ENCODE measurements around the gene OAF. TPM values are rescaled to one million over a fixed set of nuclear protein-coding genes. Genes with fewer than 3 reads are reported as not detected.

OAF gene
- total RNA-seq, 2 donors from 2014 or later, result 180 to 189 TPM

DNA sequence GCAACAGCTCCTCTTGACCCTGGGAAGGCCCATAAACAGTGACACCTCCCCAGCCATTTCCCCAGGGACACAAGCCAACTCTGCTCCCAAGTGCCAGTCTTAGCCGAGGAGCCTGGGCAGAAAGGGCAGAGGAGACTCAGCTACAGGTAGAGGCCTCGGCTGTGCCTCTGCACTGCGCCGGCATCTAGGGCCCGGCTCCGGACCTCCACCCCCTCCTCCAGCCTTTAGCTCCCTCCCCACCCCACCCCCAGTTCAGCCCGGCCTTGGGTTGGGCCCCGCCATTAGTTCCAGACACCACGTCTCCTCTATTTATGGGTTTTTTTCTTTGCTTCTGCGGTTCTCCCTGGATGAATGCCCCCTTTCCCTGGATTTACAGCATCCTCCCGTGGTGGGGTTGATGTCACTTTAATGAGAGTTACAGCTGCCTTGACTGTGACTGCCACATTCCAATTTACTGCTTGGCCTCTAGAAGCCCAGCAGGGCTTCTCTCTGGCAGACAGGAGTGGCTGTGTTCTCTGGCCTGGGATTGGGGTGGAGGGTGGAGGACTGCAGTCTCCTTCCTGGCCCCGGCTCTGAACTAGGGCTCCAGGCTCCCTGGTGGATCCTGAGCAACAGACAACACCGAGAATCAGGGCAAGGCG is 13.5 kb upstream of the OAF start:
- DNase-seq, result peak; percentile 65 to 70
- intact Hi-C loops (cut with DNase I, micrococcal nuclease), result no loop called here
- ATAC-seq, result peak; percentile 80

DNA sequence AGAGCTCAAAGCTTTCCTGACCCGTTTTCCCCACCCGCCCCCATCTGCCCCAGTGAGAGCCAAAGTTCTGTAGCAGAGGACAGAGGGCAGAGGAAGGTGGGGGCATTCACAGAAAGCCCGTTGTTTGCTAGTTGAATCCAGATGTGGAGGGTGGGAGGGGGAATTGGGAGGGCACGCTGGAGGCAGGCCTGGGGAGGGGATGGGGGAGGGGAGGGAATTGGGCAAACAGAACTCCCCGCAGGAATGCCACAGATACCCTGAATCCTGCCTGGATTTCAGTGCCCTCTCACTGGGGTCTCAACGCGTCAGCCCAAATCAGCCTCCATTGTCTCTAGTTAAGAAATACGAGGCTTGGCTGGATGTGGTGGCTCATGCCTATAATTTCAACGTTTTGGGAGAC is 12.9 kb upstream of the OAF start:
- intact Hi-C loops (cut with DNase I, micrococcal nuclease), result no loop called here
- no peak for ATAC-seq

DNA sequence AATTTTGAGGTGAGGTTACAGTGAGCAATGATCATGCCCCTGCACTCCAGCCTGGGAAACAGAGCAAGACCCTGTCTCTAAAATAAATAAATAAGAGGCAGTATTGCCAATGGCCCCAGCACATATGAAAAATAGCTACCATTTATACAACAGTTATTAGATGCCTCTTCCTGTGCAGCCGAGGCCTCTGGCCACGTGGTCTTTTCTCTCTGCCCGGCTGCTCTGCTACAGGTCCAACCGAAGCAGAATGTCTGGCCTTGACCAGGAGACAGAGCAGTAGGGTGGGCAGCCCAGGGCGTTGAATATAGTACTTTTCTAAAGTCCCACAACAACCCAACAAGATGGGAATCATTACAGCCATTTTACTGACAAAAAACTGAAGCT is 12.4 kb upstream of the OAF start:
- intact Hi-C loops (cut with DNase I, micrococcal nuclease), result no loop called here
- DNase-seq (no peak), ATAC-seq (no peak)

More for the DNA sequence above, 12.9 kb upstream of the OAF start:
- DNase-seq, result peak in 1 of 2 donors; percentile 23

DNA sequence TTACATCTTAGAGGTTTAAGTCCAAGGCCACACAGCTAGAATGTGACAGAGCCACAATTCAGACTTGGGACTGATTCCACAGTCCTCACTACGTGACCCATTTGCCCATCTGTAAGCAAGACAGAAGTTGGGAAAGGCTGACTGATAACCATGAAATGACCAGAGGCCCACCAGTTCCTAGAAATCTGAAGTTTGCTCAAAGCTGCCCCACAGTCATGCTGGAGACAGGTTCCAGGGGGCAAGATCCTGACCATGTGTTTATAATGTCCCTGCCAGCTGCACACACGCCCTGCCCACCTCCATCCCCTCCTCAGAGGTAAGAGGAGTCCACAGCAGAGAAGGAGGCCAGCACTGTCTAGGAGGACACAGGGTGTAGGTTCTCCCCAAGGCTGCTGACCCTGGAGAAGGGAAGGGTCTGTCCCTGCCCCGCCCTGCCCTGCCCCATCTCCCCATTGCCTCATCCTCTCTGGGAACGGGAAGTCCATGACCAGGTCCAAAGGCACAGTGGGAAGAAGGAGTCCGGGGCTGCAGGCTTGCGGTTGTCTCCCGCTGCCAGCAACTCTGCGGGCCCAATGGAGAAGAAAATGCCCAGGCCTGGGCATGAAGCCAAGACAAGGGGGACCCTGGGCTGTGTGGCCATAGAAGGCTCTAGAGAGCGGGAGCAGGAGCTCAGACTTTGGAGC is 11.9 kb upstream of the OAF start:
- ATAC-seq, result peak; percentile 57
- intact Hi-C loops (cut with DNase I, micrococcal nuclease), result no loop called here

DNA sequence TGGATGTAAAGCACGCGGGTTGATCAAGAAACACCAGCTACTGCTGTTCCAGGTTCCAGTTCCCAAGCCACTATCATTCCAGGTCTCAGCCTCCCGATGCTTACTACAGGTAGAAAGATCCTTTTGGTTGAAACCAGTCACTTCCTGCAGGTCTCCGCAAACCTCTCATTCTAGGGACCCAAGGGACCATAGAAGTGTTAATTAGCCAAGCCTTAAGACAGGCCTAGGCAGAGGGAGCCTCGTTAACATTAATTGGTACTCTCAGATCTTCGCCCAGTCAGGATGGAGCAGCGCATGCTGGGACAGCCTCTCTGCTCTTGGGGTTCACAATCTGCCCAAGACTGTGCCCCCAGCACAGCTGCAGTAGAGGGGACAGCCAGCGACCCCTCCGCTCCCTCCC is 11.2 kb upstream of the OAF start:
- ATAC-seq, result no peak
- DNase-seq, result peak in 1 of 2 donors; percentile 20
- intact Hi-C loops (cut with DNase I, micrococcal nuclease), result no loop called here

More for the DNA sequence above, 11.9 kb upstream of the OAF start:
- DNase-seq, result peak; percentile 56 to 71

DNA sequence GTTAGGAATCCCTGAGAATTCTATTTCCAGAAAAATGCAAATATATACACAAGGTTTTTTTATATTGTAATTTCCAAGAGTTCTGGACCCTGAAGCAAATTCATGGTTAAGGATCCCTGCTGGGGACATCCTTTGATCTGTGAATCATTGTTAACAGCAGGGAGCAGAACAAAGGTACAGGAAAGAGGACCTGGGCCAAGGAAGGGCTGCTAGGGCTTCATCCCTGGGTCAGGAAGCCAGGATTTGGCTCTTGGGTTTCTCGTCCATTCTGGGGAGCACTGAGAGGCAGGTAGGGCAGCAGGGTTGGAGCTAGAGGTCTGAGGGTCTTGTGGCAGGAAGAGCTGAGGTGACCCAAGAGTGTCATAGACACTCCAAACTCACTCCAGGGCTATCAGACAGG is 10.2 kb upstream of the OAF start:
- intact Hi-C loops (cut with DNase I, micrococcal nuclease), result no loop called here
- no peak for ATAC-seq
- DNase-seq, result no peak

DNA sequence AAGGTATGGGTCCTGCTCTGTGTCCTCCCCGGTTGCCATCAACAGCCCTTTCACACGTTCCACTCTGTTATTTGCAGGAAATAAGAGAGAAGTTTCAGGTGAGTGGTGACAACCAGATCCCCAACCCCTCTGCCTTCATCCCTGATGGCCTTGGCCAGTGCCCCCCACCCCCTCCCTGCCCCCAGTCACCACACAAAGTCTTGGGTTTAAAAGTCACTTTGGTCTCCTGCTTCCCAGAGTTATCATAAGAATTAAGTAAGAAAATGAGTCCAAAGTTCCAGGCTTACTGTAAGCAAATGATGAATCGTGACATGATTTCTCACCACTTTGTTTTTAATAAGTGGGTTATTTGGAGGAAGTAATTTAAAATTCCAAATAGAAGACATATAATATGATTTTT is 9.2 kb upstream of the OAF start:
- intact Hi-C loops (cut with DNase I, micrococcal nuclease), result no loop called here
- ATAC-seq (no peak), DNase-seq (no peak)

DNA sequence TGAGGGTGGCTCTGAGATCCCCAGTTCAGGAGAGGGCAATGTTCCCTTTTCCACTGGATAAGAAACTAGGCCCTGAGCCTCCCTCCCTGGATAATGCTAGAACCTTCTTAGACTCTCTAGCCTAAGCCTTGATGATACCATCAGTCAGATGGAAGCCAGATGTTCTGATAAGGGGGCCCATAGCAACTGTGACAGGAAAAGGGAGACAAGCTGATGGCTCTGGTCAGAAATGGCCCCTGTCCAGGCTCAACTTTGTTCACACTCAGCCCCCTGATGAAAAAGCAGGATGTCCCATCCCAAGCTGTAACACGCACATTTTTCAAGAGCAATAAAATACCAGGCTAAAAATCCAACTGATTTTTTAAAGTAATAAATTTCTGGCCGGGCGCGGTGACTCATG is 7.2 kb upstream of the OAF start:
- DNase-seq, result no peak
- intact Hi-C loops (cut with DNase I, micrococcal nuclease), result no loop called here
- no peak for ATAC-seq

DNA sequence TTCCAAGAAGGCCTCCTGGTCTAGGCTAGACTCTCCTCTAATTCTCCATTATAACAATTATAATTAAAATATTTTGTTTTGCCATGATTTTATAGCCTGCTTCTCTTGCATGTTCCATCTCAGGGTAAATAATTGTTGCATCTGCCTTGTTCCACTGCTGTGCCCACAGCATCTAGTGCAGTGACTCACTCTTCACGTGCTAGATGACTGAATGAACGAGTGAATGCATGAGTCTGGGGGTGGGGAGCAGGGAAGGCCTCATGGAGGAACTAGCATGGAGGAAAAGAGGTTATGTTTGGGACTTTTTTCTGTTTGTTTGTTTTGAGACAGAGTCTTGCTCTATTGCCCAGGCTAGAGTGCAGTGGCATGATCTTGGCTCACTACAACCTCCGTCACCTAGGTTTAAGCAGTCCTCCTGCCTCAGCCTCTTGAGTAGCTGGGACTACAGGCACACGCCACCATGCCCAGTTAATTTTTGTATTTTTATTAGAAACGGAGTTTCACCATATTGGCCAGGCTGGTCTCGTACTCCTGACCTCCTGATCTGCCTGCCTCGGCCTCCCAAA is 5.2 kb upstream of the OAF start:
- DNase-seq (no peak), ATAC-seq (no peak)
- intact Hi-C loops (cut with DNase I, micrococcal nuclease), result no loop called here

DNA sequence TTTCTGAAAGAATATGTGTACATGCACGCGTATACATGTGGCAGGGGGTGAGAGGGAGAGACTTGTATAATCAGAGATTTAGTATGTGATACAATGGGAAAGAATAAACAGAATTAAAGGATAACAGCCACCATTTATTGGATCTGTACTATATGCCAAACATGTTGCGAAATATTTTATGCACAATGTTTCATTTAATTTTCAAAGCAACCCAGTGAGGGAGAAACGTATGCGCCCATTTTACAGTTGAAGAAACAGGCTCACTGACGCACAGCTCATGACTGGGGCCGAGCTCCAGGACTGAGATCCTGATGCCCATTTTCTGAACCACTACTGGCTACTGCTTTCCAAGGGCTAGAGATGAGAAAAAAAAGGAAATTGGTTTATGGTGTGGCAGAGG is 3.3 kb upstream of the OAF start:
- ATAC-seq (no peak), DNase-seq (no peak)
- intact Hi-C loops (cut with DNase I, micrococcal nuclease), result no loop called here

DNA sequence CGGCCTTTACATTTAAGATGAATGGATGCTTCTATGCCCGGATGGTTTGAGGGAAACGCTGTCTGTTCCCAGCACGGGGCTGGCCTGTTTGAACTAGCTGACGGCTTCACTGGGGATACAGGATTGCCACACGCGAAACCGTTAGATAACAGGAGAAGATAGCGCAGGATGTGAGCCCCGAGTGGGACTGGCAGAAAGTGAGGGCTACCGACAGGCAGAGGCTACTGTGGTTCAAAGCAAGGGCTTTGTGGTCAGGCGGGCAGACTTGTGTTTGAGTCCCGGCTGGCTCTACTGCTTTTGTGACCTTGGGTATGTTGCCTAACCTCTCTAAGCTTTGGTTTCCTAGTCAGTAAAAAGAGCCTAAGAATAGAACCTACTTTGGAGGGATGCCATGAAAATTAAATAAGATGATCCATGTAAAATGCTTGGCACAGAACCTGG is 2.8 kb upstream of the OAF start:
- no peak for DNase-seq
- intact Hi-C loops (cut with DNase I, micrococcal nuclease), result no loop called here
- peak; percentile 2 for ATAC-seq

DNA sequence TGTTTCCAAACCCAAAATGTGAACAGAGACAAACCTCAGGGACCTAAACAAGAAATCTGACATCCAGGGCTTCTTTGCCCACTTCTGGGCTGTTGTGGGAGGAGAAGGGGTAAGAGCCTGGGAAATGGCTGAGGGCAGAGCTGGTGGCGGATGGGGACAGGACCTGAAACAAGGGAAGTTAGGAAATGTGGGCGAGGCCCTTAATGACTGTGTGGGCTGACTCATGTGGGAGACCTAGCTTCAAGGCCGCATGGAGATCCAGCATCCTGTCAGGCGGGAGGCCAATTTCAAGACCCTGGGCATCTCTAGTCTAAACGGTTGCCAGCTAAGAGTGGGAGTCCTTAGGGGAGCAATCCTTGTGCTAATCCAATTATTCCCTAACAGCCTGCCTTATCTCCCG is 2.1 kb upstream of the OAF start:
- intact Hi-C loops (cut with DNase I, micrococcal nuclease), result no loop called here
- peak in 1 of 2 donors; percentile 72 for DNase-seq
- ATAC-seq, result peak; percentile 21

DNA sequence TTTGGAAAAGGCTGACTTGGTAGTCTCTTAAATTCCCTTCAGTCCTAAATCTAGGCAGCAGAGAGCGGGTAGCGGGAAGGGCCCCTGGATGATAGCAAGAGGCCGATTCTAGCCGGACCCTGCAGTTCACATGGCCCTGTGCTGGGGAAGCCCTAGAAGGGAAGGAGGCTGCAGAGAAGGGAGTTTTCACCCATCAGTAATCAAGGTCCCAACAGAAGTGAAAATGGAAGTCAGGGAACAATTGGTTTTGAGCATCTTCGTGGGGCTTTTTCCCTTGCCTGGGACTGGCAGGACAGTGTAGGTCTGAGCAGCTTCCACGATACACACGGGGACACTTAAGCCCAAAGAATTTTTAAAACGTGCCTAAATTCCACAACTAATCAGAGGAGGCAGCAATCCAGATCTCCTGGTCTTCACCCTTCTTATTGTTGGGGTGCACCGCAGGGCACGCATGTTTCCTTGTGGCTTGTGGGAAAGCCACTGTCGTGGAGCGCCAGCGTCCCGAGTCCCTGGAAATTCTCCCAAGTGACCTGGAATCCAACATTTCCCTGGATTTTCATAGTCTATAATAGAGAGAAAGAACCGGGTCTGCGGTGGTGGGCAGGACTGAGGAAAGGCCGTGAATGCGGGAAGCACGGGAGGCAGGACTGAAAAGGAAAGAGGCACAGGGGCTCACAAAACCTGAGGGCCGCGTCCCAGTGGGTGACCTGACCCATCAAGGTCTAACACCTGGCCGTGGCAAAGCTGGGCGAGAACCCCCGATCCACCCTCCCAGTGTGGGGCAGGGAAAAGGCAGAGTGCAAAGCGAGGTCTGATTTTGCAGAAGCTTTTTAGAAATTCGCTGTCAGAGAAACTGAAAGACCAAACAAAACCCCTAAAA is 846 bp upstream of the OAF start:
- intact Hi-C loops (cut with DNase I, micrococcal nuclease), result no loop called here
- ATAC-seq (no peak), DNase-seq (no peak)

DNA sequence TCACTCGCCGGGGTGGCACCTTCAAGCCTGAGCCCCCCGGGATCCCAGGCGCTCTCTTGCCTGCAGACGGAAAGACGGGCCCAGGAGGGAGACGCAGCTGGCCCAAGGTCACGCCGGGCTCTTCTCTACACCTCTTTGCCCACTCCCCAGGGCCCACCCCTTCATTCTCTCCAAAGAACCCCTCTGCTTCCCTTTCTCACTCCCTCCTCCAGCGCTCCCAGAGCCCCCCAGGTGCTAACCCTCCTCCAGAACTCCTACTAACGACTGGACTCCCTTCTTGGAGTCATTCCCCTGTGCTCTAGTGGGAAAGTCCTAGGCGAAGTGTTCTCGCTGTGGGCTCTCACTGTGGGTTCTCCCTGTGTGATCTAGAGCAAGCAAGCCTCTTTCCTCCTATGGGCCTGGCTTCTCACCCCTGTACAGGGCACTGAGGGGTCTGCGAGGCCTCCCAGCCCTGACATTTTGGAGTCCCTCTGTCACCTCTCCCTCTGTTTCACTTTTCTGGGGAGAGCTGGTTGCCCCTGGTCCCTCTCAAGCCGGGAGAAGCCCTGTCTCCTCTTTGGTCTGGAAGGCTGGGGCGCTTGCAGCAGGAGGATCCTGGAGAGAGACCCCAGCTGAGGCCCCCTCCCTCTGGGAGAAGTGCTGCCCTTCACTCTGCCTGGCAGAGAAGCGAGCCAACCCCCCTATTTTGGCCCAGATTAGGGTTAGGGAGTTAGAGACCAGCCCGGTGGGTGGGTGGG is 858 bp downstream of the OAF start:
- intact Hi-C loops (cut with DNase I, micrococcal nuclease), result no loop called here
- ATAC-seq, result peak; percentile 18
- DNase-seq, result no peak

DNA sequence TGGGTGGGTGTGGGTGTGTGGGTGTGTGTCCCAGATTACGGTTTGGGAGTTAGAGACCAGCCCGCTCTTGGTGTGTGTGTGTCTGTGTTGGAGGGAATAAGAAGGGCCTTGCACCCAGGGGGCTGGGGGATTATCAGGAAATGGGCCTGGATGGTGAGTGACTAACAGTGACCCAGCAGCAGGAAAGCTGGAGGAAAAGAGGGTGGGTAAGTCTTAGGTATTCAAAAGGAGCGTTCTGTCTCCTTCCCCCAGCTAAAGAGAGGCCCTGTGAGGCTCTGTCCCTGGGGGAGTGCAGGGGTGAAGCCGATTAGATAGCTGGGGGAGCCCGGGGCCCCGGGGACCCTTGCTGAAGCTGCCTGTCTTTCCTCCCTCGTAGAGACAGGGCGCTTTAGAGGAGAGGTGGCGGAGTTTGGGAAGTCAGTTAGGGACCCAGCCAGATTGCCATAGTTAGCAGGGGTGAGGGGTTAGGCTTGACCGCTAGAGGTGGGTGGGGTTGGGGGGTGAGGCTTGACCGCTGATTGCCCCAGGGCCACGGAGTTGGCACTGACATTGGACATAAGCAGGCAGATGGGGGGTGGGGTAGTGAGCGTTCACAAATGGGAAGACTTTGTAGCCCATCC is 1.5 kb downstream of the OAF start:
- ATAC-seq (peak; percentile 21), DNase-seq (no peak)
- intact Hi-C loops (cut with DNase I, micrococcal nuclease), result no loop called here

DNA sequence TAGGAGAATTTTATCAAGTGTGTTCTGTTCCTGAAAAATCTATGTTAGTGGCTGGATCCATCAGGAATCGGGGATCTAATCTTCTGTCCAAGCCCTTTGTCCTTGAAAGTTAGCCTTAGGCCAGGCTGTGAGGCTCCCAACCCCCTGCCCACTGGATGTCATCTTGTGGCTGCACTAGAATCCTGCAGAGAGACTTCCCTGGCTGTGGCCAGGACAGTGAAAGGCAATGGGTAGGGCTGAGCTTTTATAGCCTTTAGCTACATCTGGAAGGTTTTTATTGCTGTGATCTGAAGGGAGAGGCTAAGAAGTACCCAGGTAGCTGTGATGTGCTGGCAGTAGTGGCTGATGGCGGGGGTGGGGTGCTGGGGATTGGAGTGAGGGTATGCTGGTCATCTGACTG is 2.1 kb downstream of the OAF start:
- DNase-seq (peak; percentile 68 to 79), ATAC-seq (peak; percentile 74)
- intact Hi-C loops (cut with DNase I, micrococcal nuclease), result no loop called here

DNA sequence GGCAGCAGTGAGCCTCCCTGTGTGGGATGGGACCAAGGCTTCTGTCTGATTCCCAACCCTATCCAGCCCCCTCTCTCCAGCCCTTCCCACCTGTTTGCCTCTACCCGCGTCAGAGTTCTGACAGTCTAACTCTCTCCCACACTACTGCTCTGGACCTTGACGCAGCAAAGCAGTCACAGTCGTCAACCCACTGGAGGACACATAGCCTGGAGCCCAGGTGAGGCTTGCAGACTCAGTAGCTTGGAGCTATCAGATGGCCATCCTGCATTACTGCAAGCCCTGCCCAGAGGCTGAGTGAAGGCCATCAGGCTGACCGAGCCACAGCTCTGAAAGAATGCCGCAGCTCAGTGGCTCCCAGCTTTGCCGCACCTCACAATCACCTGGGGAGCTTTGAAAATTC is 3.7 kb downstream of the OAF start:
- ATAC-seq, result no peak
- DNase-seq, result no peak
- intact Hi-C loops (cut with DNase I, micrococcal nuclease), result no loop called here

DNA sequence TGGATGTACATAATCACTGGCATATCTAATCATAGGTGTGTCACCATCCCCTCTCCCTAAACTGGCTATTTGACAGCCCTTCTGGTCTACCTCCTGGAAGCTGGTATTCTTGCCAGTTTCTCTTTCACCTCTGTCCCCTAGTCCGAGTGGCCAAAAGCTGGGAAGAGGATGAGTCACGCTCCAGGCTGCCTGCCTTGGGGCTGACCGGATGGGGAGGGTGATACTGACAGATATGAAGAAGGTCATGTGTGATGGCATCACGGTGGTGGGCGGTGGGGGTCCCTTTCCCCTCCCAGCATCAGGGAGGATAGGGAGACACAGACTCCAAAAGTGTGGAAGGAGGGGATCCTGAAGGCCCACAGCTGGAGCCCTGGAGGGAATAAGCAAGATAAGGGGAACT is 4.8 kb downstream of the OAF start:
- ATAC-seq (no peak), DNase-seq (no peak)
- intact Hi-C loops (cut with DNase I, micrococcal nuclease), result no loop called here
